ENCODE measurements around the gene AFMID. TPM values are rescaled to one million over a fixed set of nuclear protein-coding genes. Genes with fewer than 3 reads are reported as not detected.
A peak's percentile ranks its signal among the peaks of the same experiment; 100 is the strongest.

AFMID gene
- total and polyA plus RNA-seq, 9 of the 15 experiments (the other 6 are each of a cell fraction or from before 2014, with no cell fraction given), result 62.1 to 188 (median 74.4) TPM

GRCh38 chr17:78168242-78168902 lies 18.8 kb upstream of the AFMID start, which contains the start of gene SYNGR2 (continued):
- no peak for TF ChIP-seq TCF7 (IDR thresholded peaks at IDR 0.05; ENCODE audit: borderline replicate concordance)
- no peak for TF ChIP-seq XRCC3 (IDR thresholded peaks at IDR 0.05)
- no peak for TF ChIP-seq SREBF2 (CRISPR knock-in tag; IDR thresholded peaks at IDR 0.05)
- TF ChIP-seq, protein P1, sequence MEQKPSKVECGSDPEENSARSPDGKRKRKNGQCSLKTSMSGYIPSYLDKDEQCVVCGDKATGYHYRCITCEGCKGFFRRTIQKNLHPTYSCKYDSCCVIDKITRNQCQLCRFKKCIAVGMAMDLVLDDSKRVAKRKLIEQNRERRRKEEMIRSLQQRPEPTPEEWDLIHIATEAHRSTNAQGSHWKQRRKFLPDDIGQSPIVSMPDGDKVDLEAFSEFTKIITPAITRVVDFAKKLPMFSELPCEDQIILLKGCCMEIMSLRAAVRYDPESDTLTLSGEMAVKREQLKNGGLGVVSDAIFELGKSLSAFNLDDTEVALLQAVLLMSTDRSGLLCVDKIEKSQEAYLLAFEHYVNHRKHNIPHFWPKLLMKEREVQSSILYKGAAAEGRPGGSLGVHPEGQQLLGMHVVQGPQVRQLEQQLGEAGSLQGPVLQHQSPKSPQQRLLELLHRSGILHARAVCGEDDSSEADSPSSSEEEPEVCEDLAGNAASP (IDR thresholded peaks at IDR 0.05), result no peak
- TF ChIP-seq COPS2 (conservative IDR thresholded peaks at IDR 0.05), result no peak
- TF ChIP-seq ZNF589 (CRISPR knock-in tag; IDR thresholded peaks at IDR 0.05; ENCODE audit: low read depth), result no peak
- TF ChIP-seq FOXK1 (CRISPR knock-in tag; IDR thresholded peaks at IDR 0.05; ENCODE audit: borderline replicate concordance), result no peak
- TF ChIP-seq, protein P2, sequence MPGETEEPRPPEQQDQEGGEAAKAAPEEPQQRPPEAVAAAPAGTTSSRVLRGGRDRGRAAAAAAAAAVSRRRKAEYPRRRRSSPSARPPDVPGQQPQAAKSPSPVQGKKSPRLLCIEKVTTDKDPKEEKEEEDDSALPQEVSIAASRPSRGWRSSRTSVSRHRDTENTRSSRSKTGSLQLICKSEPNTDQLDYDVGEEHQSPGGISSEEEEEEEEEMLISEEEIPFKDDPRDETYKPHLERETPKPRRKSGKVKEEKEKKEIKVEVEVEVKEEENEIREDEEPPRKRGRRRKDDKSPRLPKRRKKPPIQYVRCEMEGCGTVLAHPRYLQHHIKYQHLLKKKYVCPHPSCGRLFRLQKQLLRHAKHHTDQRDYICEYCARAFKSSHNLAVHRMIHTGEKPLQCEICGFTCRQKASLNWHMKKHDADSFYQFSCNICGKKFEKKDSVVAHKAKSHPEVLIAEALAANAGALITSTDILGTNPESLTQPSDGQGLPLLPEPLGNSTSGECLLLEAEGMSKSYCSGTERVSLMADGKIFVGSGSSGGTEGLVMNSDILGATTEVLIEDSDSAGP (CRISPR knock-in tag; IDR thresholded peaks at IDR 0.05), result no peak
- no peak for TF ChIP-seq GTF2F1 (IDR thresholded peaks at IDR 0.05; ENCODE audit: low read depth, low read length)
- 0 out of 2 replicates have a peak, but pooled peaks have one; percentile 29 for TF ChIP-seq KLF13 (tag; IDR thresholded peaks at IDR 0.05; ENCODE audit: borderline replicate concordance, low read depth)
- no peak for TF ChIP-seq TAF15 (IDR thresholded peaks at IDR 0.05; ENCODE audit: low read depth, low read length)
- TF ChIP-seq SMC3 (conservative IDR thresholded peaks at IDR 0.05; ENCODE audit: insufficient read depth, low read depth, low read length), result 0 out of 2 replicates have a peak, but pooled peaks have one; percentile 10
- TF ChIP-seq RBBP5 (IDR thresholded peaks at IDR 0.05; ENCODE audit: borderline replicate concordance, insufficient read depth, low read length, poor library complexity, severe bottlenecking), result no peak
- no peak for TF ChIP-seq EHMT2 (IDR thresholded peaks at IDR 0.05)
- TF ChIP-seq HDAC2 (IDR thresholded peaks at IDR 0.05), result no peak
- TF ChIP-seq HMGN3 (IDR thresholded peaks at IDR 0.05; ENCODE audit: borderline replicate concordance, extremely low read depth, insufficient read length, low read depth, low read length), result peak; percentile 57
- no peak for TF ChIP-seq JUND (IDR thresholded peaks at IDR 0.05; ENCODE audit: borderline replicate concordance, low read depth, low read length)
- no peak; the same call in 2 of the 3 replicates for TF ChIP-seq JUND (tag; IDR thresholded peaks at IDR 0.05; ENCODE audit: borderline replicate concordance, low read depth, low read length)
- TF ChIP-seq ZNF124 (CRISPR knock-in tag; IDR thresholded peaks at IDR 0.05), result no peak
- TF ChIP-seq, protein P3, sequence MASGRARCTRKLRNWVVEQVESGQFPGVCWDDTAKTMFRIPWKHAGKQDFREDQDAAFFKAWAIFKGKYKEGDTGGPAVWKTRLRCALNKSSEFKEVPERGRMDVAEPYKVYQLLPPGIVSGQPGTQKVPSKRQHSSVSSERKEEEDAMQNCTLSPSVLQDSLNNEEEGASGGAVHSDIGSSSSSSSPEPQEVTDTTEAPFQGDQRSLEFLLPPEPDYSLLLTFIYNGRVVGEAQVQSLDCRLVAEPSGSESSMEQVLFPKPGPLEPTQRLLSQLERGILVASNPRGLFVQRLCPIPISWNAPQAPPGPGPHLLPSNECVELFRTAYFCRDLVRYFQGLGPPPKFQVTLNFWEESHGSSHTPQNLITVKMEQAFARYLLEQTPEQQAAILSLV (tag; IDR thresholded peaks at IDR 0.05), result no peak
- TF ChIP-seq, protein P4, sequence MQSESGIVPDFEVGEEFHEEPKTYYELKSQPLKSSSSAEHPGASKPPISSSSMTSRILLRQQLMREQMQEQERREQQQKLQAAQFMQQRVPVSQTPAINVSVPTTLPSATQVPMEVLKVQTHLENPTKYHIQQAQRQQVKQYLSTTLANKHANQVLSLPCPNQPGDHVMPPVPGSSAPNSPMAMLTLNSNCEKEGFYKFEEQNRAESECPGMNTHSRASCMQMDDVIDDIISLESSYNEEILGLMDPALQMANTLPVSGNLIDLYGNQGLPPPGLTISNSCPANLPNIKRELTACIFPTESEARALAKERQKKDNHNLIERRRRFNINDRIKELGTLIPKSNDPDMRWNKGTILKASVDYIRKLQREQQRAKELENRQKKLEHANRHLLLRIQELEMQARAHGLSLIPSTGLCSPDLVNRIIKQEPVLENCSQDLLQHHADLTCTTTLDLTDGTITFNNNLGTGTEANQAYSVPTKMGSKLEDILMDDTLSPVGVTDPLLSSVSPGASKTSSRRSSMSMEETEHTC (IDR thresholded peaks at IDR 0.05), result peak; percentile 30; the same call in 1 of the 2 replicates
- TF ChIP-seq ZNF507 (tag; conservative IDR thresholded peaks at IDR 0.05), result no peak
- TF ChIP-seq ZKSCAN1 (IDR thresholded peaks at IDR 0.05; ENCODE audit: low read depth, low read length), result peak; percentile 53; the same call in 1 of the 2 replicates
